GM19397 (cell line): Measurements from ENCODE around the gene OTOG.

Experiments used
- ATAC-seq: cut with Tn5 transposase; IDR thresholded peaks from one replicate; pipeline ENCODE4 v1.9.1; 2021; ENCODE audit warnings: mild to moderate bottlenecking, moderate library complexity; ENCODE audit not compliant: unreplicated experiment

OTOG gene

GRCh38 chr11:17646451-17647145 lies 99.5 kb downstream of the OTOG start:
- no peak for ATAC-seq

GRCh38 chr11:17648528-17648927 lies 101.5 kb downstream of the OTOG start:
- ATAC-seq = no peak

GRCh38 chr11:17649261-17649660 lies 102.2 kb downstream of the OTOG start:
- no peak for ATAC-seq

GRCh38 chr11:17649696-17650095 lies 102.6 kb downstream of the OTOG start:
- ATAC-seq = no peak

- no peak for ATAC-seq
Measured at GRCh38 chr11:17650127-17650911, 103.3 kb downstream of the OTOG start.

- no peak for ATAC-seq
Measured at GRCh38 chr11:17651061-17651460, 104.0 kb downstream of the OTOG start.

GRCh38 chr11:17651681-17652080 lies 104.6 kb downstream of the OTOG start:
- no peak for ATAC-seq

GRCh38 chr11:17652556-17652955 lies 105.5 kb downstream of the OTOG start:
- ATAC-seq = no peak

GRCh38 chr11:17653611-17654010 lies 106.6 kb downstream of the OTOG start:
- no peak for ATAC-seq

- ATAC-seq = no peak
Measured at GRCh38 chr11:17655682-17656081, 108.6 kb downstream of the OTOG start.

- no peak for ATAC-seq
Measured at GRCh38 chr11:17658211-17658610, 111.2 kb downstream of the OTOG start.

- ATAC-seq = no peak
Measured at GRCh38 chr11:17668166-17668565, 121.1 kb downstream of the OTOG start.

- ATAC-seq = no peak
Measured at GRCh38 chr11:17672469-17672868, 125.4 kb downstream of the OTOG start.

- ATAC-seq = no peak
Measured at GRCh38 chr11:17673951-17674350, 126.9 kb downstream of the OTOG start.

- ATAC-seq = no peak
Measured at GRCh38 chr11:17682848-17683247, 135.8 kb downstream of the OTOG start.

- no peak for ATAC-seq
Measured at GRCh38 chr11:17683377-17684161, 136.5 kb downstream of the OTOG start.

- ATAC-seq = no peak
Measured at GRCh38 chr11:17684550-17684949, 137.5 kb downstream of the OTOG start.

- no peak for ATAC-seq
Measured at GRCh38 chr11:17686231-17686980, 139.3 kb downstream of the OTOG start.

GRCh38 chr11:17687946-17688670 lies 141.0 kb downstream of the OTOG start:
- ATAC-seq = no peak

GRCh38 chr11:17691550-17691949 lies 144.5 kb downstream of the OTOG start:
- no peak for ATAC-seq
